Osteoblast (primary cell): ENCODE measurements around the gene TPRX2. TPM values are rescaled to one million over a fixed set of nuclear protein-coding genes. Genes with fewer than 3 reads are reported as not detected.

Experiments
- DNase-seq: peaks from one replicate; pipeline ENCODE4 v3.0.0; 2011; ENCODE audit warnings: low spot score, mixed read lengths; ENCODE audit not compliant: insufficient read length; ENCODE audit errors: missing footprints
- H2AFZ ChIP-seq: 2 replicates; pipeline ENCODE4 v1.6.0; 2011; ENCODE audit warnings: mild to moderate bottlenecking, low read length
- H3K27ac ChIP-seq: 2 replicates; pipeline ENCODE4 v1.5.1; 2011; ENCODE audit warnings: mild to moderate bottlenecking, low read depth, low read length, moderate library complexity
- H3K27me3 ChIP-seq: 2 replicates; pipeline ENCODE4 v1.6.0; 2012; ENCODE audit warnings: mild to moderate bottlenecking, control low read depth, inconsistent platforms, low read length, moderate library complexity; ENCODE audit not compliant: insufficient read depth
- H3K36me3 ChIP-seq: 2 replicates; pipeline ENCODE4 v1.5.1; 2011; ENCODE audit warnings: mild to moderate bottlenecking, low read length, control low read depth, moderate library complexity; ENCODE audit not compliant: insufficient read depth
- H3K4me1 ChIP-seq: 2 replicates; pipeline ENCODE4 v1.5.1; 2011; ENCODE audit warnings: mild to moderate bottlenecking, low read length, control low read depth, moderate library complexity; ENCODE audit not compliant: insufficient read depth
- H3K4me2 ChIP-seq: 2 replicates; pipeline ENCODE4 v1.6.0; 2011; ENCODE audit warnings: mild to moderate bottlenecking, low read length; ENCODE audit not compliant: insufficient read depth
- H3K4me3 ChIP-seq: fragments of 200-600 bp; sonication (generic); 3 replicates; pipeline ENCODE4 v1.5.1; 2012; ENCODE audit warnings: mild to moderate bottlenecking, low read length, inconsistent platforms; ENCODE audit not compliant: insufficient read depth
- H3K79me2 ChIP-seq: 2 replicates; pipeline ENCODE4 v1.6.0; 2012; ENCODE audit warnings: mild to moderate bottlenecking, low read length, control low read depth, inconsistent platforms; ENCODE audit not compliant: insufficient read depth
- H3K9me3 ChIP-seq: 2 replicates; pipeline ENCODE4 v1.5.1; 2011; ENCODE audit warnings: low read depth, low read length, control low read depth
- H4K20me1 ChIP-seq: 2 replicates; pipeline ENCODE4 v1.6.0; 2012; ENCODE audit warnings: mild to moderate bottlenecking, low read length, control low read depth; ENCODE audit not compliant: insufficient read depth
- total RNA-seq: library from RNA; depleted of rRNA; stranded (reverse); fragments of >200 nt; gene quantifications from 2 replicates; pipeline ENCODE4 v1.2.3, GENCODE V29; 2012
- TF ChIP-seq, protein P1 (sequence below): IDR thresholded peaks from 2 replicates; pipeline ENCODE4 v1.5.1; 2011; ENCODE audit warnings: mild to moderate bottlenecking, low read depth, low read length, moderate library complexity; ENCODE audit errors: extremely low read depth

TPRX2 gene
- total RNA-seq, 1 donor, result not detected

DNA sequence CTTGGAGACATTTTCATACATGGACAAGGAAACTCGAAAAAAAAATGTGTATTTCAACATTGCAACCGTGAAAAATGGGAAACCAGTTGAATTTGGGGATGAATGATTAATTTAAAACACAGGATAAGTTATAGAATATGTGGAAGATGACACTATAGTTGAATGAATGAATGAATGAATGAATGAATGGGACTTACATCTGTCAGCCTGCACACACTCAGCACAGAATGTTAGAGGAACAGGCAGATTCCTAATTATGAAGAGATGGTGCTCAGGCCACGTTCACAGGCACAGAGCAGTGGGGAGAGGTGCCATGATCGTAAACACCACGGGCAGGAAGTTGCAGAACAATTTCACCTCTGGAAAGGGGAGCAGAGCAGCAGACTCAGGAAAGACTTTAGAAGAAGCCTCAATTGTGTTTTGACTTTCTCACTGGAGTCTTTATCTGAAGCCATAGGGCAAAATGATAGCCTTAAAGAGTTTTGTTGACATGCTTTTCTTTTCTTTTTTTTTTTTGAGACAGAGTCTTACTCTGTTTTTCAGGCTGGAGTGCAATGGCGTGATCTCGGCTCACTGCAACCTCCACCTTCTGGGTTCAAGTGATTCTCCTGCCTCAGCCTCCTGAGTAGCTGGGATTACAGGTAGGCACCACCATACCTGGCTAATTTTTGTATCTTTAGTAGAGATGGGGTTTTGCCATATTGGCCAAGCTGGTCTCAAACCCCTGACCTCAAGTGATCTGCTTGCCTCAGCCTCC is 32.0 kb downstream of the TPRX2 start:
- Histone ChIP-seq H3K4me1 (no peaks in the 10 kb centered on the region), H4K20me1 (no peaks in the 10 kb centered on the region), H2AFZ (no peak overlapping the region), H3K79me2 (no peaks in the 10 kb centered on the region), H3K27ac (no peak overlapping the region), H3K4me3 (no peak overlapping the region), H3K36me3 (no peaks in the 10 kb centered on the region), H3K27me3 (peaks cover 4% of the 10 kb centered on the region), H3K9me3 (no peaks in the 10 kb centered on the region), H3K4me2 (no peak overlapping the region)
- no peak for DNase-seq
- TF ChIP-seq, protein P1, sequence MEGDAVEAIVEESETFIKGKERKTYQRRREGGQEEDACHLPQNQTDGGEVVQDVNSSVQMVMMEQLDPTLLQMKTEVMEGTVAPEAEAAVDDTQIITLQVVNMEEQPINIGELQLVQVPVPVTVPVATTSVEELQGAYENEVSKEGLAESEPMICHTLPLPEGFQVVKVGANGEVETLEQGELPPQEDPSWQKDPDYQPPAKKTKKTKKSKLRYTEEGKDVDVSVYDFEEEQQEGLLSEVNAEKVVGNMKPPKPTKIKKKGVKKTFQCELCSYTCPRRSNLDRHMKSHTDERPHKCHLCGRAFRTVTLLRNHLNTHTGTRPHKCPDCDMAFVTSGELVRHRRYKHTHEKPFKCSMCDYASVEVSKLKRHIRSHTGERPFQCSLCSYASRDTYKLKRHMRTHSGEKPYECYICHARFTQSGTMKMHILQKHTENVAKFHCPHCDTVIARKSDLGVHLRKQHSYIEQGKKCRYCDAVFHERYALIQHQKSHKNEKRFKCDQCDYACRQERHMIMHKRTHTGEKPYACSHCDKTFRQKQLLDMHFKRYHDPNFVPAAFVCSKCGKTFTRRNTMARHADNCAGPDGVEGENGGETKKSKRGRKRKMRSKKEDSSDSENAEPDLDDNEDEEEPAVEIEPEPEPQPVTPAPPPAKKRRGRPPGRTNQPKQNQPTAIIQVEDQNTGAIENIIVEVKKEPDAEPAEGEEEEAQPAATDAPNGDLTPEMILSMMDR, result no peak

DNA sequence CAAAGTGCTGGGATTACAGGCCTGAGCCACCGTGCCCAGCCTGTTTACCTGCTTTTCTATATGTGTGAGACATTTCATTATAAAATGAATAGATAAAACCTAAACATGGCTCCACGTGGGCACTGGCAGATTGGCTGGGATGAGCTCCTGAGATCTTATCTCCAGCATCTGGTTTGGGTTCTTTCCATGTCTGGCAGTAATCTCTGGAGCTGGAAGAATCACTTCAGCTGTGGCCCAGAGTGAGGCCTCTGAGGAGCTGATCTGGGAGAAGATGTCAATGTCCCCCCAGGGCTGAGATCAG is 32.5 kb downstream of the TPRX2 start:
- TF ChIP-seq, protein P1, result no peak
- no peak overlapping the region for H3K4me2 ChIP-seq
- H3K27me3 ChIP-seq, result no peaks in the 10 kb centered on the region
- no peak overlapping the region for H3K27ac ChIP-seq
- H3K4me1 ChIP-seq, result no peaks in the 10 kb centered on the region
- H3K79me2 ChIP-seq, result no peaks in the 10 kb centered on the region
- H3K9me3 ChIP-seq, result no peaks in the 10 kb centered on the region
- no peaks in the 10 kb centered on the region for H4K20me1 ChIP-seq
- peak; percentile 5 for DNase-seq
- H3K36me3 ChIP-seq, result no peaks in the 10 kb centered on the region
- H3K4me3 ChIP-seq, result no peak overlapping the region
- H2AFZ ChIP-seq, result no peak overlapping the region

DNA sequence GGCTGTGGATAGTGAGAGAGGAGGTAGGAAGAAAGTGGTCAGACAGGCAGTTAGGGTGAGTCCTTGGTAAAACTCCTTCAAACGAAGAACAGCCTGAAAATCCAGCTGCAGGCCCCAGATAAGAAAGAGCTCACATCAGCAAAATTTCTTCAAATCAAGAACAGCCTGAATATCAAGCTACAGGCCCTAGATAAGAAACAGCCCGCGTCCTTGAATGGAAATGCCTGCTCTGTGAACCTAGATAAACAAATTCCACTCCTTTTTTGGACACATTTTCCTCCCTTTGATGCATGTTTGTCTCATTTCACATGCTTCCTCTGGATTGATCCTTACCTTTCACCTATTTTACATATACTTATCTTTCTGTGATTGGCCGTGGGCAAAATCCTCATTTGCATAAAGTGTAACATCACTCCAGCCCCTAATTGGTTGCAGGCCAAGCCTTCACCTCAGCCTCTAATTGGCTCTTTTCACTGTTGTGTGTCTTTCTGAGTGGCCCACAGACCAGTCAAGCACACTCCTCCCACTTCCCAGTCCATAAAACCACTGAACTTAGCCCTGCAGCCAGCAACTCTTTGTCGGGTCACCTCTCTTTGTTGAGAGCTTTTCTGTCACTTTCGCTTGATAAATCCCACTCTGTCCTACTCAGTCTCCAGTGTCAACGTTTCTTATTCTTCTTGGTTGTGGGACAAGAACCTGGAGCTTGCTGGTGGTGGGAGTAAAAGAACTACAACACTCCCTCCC is 33.1 kb downstream of the TPRX2 start:
- Histone ChIP-seq H3K79me2 (no peaks in the 10 kb centered on the region), H3K4me3 (no peak overlapping the region), H4K20me1 (no peaks in the 10 kb centered on the region), H3K36me3 (no peaks in the 10 kb centered on the region), H3K9me3 (no peaks in the 10 kb centered on the region), H3K27me3 (no peaks in the 10 kb centered on the region), H3K4me2 (no peak overlapping the region), H3K4me1 (no peaks in the 10 kb centered on the region), H2AFZ (no peak overlapping the region), H3K27ac (no peak overlapping the region)
- TF ChIP-seq, protein P1, result no peak
- DNase-seq, result peak; percentile 25

DNA sequence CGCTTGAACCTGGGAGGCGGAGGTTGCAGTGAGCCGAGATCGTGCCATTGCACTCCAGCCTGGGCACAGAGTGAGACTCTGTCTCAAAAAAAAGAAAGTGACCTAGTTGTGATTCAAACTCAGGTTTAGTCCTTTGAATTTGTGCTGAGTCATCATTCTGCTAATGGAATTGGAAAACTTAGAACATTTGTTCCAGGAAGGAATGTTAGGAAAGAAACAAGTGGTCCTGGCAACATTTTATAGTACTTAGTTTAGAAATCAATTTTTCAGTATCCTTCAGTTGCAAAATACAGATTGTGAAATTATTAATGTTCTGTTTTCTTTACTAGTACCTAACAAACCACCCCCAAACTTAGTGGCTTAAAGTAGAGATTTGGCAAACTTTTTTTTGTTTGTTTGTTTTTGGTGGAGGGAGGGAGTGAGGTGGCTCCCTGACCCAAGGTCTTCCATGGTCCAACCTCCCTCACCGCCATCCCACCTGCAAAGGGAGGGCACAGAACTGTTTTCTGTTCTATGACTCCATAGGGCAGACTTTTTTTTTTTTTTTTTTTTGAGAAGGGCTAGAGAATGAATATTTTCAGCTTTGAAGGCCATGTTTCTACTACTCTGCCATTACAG is 36.2 kb downstream of the TPRX2 start:
- H3K36me3 ChIP-seq, result no peaks in the 10 kb centered on the region

More for the DNA sequence above, 36.2 kb downstream of the TPRX2 start:
- no peaks in the 10 kb centered on the region for H3K4me1 ChIP-seq
- no peak overlapping the region for H3K4me3 ChIP-seq
- no peaks in the 10 kb centered on the region for H3K9me3 ChIP-seq
- DNase-seq, result no peak
- H3K79me2 ChIP-seq, result no peaks in the 10 kb centered on the region
- TF ChIP-seq, protein P1, result no peak
- no peaks in the 10 kb centered on the region for H4K20me1 ChIP-seq
- no peaks in the 10 kb centered on the region for H3K27me3 ChIP-seq
- no peak overlapping the region for H3K4me2 ChIP-seq
- no peak overlapping the region for H2AFZ ChIP-seq
- H3K27ac ChIP-seq, result no peak overlapping the region
